SU-DHL-6 (cell line): ENCODE results near the gene ZFR2.

Experiments used
- H2AFZ ChIP-seq: fragments of 200-600 bp; sonication (generic); 2 replicates; pipeline ENCODE4 v1.6.1; 2014; ENCODE audit warnings: low read depth, mild to moderate bottlenecking, moderate library complexity, mixed read lengths, antibody characterized with exemption, low read length; ENCODE audit not compliant: severe bottlenecking
- H3F3A ChIP-seq: fragments of 200-600 bp; shearing (Covaris generic); 2 replicates; pipeline ENCODE4 v1.6.0; 2016; ENCODE audit warnings: antibody characterized with exemption, mild to moderate bottlenecking; ENCODE audit not compliant: insufficient read depth
- H3K27ac ChIP-seq: fragments of 200-600 bp; sonication (generic); 2 replicates; pipeline ENCODE4 v1.5.1; 2016; ENCODE audit warnings: low read depth, mild to moderate bottlenecking, low read length, moderate library complexity, mixed read lengths
- H3K27me3 ChIP-seq: fragments of 200-600 bp; sonication (generic), shearing (Covaris generic); 2 replicates; pipeline ENCODE4 v1.6.0; 2014; ENCODE audit warnings: mild to moderate bottlenecking, low read length
- H3K36me3 ChIP-seq: fragments of 200-600 bp; sonication (generic); 2 replicates; pipeline ENCODE4 v1.6.1; 2014; ENCODE audit warnings: mild to moderate bottlenecking, low read length, mixed read lengths
- H3K4me2 ChIP-seq: fragments of 300-600, 200-600 bp; shearing (Covaris generic), sonication (generic); 2 replicates; pipeline ENCODE4 v1.6.0; 2014; ENCODE audit warnings: low read length, low read depth, mild to moderate bottlenecking; ENCODE audit not compliant: poor library complexity, severe bottlenecking
- H3K4me3 ChIP-seq: fragments of 200-600 bp; sonication (generic); 2 replicates; pipeline ENCODE4 v1.5.1; 2014; ENCODE audit warnings: antibody characterized with exemption, low read length, mild to moderate bottlenecking, mixed read lengths; ENCODE audit not compliant: insufficient read depth, poor library complexity, severe bottlenecking
- H3K79me2 ChIP-seq: fragments of 200-600 bp; sonication (generic); 2 replicates; pipeline ENCODE4 v1.6.1; 2014; ENCODE audit warnings: mild to moderate bottlenecking, low read length, moderate library complexity; ENCODE audit not compliant: insufficient read depth
- H3K9ac ChIP-seq: fragments of 200-600 bp; sonication (generic); 2 replicates; pipeline ENCODE4 v1.7.0; 2014; ENCODE audit warnings: mild to moderate bottlenecking, low read length
- H3K9me2 ChIP-seq: fragments of 200-600 bp; sonication (generic); replicated peaks from 2 replicates; pipeline ENCODE4 v1.6.1; 2014; ENCODE audit warnings: low read length; ENCODE audit not compliant: insufficient read depth
- H3K9me3 ChIP-seq: fragments of 200-600 bp; sonication (generic); 2 replicates; pipeline ENCODE4 v1.6.1; 2014; ENCODE audit warnings: low read length, mixed read lengths; ENCODE audit not compliant: insufficient read depth
- H4K20me1 ChIP-seq: fragments of 200-600 bp; sonication (generic); 2 replicates; pipeline ENCODE4 v1.6.1; 2014; ENCODE audit warnings: low read depth, mild to moderate bottlenecking, antibody characterized with exemption, low read length, moderate library complexity, mixed read lengths
- EZH2phosphoT487 ChIP-seq: fragments of 200-600 bp; sonication (generic), shearing (Covaris generic); conservative IDR thresholded peaks from 2 replicates; pipeline ENCODE4 v1.6.1; 2018; ENCODE audit warnings: mild to moderate bottlenecking, antibody characterized with exemption, low read length, moderate library complexity, mixed read lengths
- TF ChIP-seq, protein P1 (sequence below): fragments of 200-600 bp; sonication (generic); IDR thresholded peaks from one replicate; pipeline ENCODE4 v1.5.1; 2017; ENCODE audit warnings: antibody characterized with exemption, mild to moderate bottlenecking, low read length, moderate library complexity; ENCODE audit not compliant: insufficient read depth, poor library complexity, severe bottlenecking

The ZFR2 gene

DNA sequence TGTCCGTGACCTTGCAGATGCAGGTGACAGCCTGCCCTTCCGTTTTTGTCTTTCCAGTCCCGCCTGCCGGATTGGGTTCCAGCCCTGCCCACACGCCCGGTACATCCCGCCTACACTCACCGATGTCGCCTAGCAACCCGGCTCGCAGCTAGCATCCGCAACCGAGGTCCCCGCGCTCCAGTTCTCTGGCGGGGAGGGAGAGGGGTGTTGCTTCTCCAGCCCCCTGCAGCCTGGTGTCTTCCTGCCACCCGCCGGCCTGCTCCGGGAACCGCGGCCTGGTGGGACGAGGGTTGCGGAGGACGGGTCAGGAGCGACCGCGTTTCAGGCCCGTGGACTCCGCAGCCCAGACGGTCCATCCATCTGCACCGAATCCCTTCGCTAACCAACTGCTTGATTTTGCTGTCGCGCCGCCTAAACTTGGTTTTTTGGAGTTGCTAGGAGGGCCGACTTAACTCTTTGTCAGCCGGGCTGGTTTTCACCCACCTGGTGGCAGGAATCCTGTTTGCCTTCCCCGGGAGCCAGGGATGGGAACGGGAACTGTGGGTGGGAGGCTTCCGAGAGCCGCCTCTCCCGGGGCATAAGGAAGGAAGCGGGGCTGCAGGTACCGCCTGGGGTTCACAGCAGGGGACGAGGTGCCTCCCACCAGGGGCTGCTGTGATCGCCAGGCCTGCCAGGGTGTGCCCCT, 67.3 kb downstream of the ZFR2 start:
- Histone ChIP-seq H3K9me2 (no peaks in the 10 kb centered on the region), H3K4me3 (no peak overlapping the region), H3K79me2 (no peaks in the 10 kb centered on the region), H3K36me3 (no peaks in the 10 kb centered on the region), H4K20me1 (no peaks in the 10 kb centered on the region), H3K27me3 (no peaks in the 10 kb centered on the region), H2AFZ (no peak overlapping the region), H3K4me2 (no peak overlapping the region), H3F3A (no peaks in the 10 kb centered on the region), H3K27ac (no peak overlapping the region), H3K9ac (no peak overlapping the region), H3K9me3 (no peaks in the 10 kb centered on the region)
- no peak for TF ChIP-seq EZH2phosphoT487
- TF ChIP-seq, protein P1, sequence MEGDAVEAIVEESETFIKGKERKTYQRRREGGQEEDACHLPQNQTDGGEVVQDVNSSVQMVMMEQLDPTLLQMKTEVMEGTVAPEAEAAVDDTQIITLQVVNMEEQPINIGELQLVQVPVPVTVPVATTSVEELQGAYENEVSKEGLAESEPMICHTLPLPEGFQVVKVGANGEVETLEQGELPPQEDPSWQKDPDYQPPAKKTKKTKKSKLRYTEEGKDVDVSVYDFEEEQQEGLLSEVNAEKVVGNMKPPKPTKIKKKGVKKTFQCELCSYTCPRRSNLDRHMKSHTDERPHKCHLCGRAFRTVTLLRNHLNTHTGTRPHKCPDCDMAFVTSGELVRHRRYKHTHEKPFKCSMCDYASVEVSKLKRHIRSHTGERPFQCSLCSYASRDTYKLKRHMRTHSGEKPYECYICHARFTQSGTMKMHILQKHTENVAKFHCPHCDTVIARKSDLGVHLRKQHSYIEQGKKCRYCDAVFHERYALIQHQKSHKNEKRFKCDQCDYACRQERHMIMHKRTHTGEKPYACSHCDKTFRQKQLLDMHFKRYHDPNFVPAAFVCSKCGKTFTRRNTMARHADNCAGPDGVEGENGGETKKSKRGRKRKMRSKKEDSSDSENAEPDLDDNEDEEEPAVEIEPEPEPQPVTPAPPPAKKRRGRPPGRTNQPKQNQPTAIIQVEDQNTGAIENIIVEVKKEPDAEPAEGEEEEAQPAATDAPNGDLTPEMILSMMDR = no peak

DNA sequence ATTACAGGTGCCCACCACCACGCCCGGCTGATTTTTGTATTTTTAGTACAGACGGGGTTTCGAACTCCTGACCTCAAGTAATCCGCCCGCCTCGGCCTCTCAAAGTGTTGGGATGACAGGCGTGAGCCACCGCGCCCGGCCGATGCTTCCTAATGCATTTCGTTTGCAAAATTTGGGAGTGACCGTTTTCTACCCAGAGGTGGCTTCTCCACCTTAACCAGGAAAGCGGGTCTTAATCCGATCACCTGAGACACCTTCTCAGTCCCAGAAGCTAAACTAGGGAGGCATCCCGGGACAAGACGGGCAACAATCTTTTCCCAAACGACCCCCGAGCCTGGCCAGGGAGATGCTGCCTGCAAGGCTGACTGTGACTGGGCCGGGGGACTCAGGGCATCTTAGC, 67.8 kb downstream of the ZFR2 start:
- Histone ChIP-seq H3K9me2 (no peaks in the 10 kb centered on the region), H3K4me3 (no peak overlapping the region), H2AFZ (no peak overlapping the region), H3K9ac (no peak overlapping the region), H3K79me2 (no peaks in the 10 kb centered on the region), H3K27ac (no peak overlapping the region), H4K20me1 (no peaks in the 10 kb centered on the region), H3K36me3 (no peaks in the 10 kb centered on the region), H3K4me2 (no peak overlapping the region), H3K9me3 (no peaks in the 10 kb centered on the region), H3K27me3 (no peaks in the 10 kb centered on the region), H3F3A (no peaks in the 10 kb centered on the region)
- no peak for TF ChIP-seq EZH2phosphoT487
- TF ChIP-seq, protein P1 = no peak

DNA sequence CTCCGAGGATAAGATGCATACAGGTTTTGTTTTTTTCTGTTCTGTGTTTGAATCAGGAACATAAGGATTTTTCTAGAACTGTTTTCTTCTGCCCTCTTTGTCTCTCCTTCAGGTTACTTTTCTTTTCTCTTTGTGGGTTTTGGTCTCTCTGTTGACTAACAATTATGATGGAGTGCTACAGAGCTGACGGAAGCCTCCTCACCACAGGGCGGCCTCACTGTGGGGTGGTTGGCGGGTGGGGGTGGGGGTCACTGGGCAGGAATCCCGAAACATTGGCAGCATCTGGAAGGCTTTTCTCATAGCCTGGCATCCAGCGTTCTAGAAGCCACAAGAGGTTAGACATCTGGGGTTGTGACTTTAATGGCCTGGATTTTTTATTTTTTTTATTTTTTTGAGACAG, 70.7 kb downstream of the ZFR2 start:
- Histone ChIP-seq H3K79me2 (no peaks in the 10 kb centered on the region), H3K27ac (no peak overlapping the region), H3K36me3 (no peaks in the 10 kb centered on the region), H3K9me3 (no peaks in the 10 kb centered on the region), H3F3A (no peaks in the 10 kb centered on the region), H3K4me2 (no peak overlapping the region), H4K20me1 (no peaks in the 10 kb centered on the region), H3K9ac (no peak overlapping the region), H3K27me3 (no peaks in the 10 kb centered on the region), H3K4me3 (no peak overlapping the region), H3K9me2 (no peaks in the 10 kb centered on the region), H2AFZ (no peak overlapping the region)
- TF ChIP-seq, protein P1 = no peak
- TF ChIP-seq EZH2phosphoT487 = no peak
